GM10248 (cell line): ENCODE results near the gene AGMO.

ENCODE experiments used
- CTCF ChIA-PET: fragments of 300-600 bp; sonication (Branson Sonifier 250); formaldehyde crosslinking; extraction: SDS; loops from one replicate; lab custom pipeline; 2021; ENCODE audit warnings: antibody characterized with exemption; lab: Yijun Ruan, JAX
- POLR2A ChIA-PET: fragments of 350-650 bp; sonication (Branson Sonifier 250); formaldehyde crosslinking; extraction: SDS; loops from one replicate; lab custom pipeline; 2020; ENCODE audit warnings: antibody characterized with exemption; lab: Yijun Ruan, JAX
- DNase-seq: peaks from one replicate; pipeline ENCODE4 v3.0.0; 2012; ENCODE audit errors: extremely low spot score
- TF ChIP-seq, protein P1 (sequence below): IDR thresholded peaks from 2 replicates; pipeline ENCODE4 v1.5.1; 2012; ENCODE audit warnings: mild to moderate bottlenecking, low read depth; ENCODE audit errors: extremely low read depth, missing control alignments, control extremely low read depth

Gene AGMO

GRCh38 chr7:15315678-15316077, 246.1 kb downstream of the AGMO start:
- POLR2A ChIA-PET: no interaction called here
- no peak for DNase-seq
- CTCF ChIA-PET: no interaction called here
- TF ChIP-seq, protein P1, sequence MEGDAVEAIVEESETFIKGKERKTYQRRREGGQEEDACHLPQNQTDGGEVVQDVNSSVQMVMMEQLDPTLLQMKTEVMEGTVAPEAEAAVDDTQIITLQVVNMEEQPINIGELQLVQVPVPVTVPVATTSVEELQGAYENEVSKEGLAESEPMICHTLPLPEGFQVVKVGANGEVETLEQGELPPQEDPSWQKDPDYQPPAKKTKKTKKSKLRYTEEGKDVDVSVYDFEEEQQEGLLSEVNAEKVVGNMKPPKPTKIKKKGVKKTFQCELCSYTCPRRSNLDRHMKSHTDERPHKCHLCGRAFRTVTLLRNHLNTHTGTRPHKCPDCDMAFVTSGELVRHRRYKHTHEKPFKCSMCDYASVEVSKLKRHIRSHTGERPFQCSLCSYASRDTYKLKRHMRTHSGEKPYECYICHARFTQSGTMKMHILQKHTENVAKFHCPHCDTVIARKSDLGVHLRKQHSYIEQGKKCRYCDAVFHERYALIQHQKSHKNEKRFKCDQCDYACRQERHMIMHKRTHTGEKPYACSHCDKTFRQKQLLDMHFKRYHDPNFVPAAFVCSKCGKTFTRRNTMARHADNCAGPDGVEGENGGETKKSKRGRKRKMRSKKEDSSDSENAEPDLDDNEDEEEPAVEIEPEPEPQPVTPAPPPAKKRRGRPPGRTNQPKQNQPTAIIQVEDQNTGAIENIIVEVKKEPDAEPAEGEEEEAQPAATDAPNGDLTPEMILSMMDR: no peak

DNA sequence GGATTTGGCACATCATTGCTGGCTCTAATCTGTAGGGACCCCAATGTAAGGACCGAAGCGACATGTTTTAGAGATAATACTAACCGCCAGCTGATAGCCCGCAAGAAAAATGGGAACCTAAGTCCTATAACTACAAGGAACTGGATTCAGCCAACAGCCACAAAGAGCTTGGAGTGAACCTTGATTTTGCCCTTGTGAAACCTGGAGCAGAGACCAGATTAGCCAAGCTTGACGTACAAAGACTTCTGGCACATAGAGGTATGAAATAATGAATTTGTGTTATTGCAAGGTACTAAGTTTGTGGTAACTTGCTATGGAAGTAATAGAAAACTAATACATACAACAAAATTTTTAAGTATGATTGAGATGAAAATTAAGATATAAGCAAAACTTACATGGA, 246.9 kb downstream of the AGMO start:
- ChIA-PET POLR2A (no interaction called here), CTCF (interaction anchor here (0.9 kb wide), 1 partner anchor 9 kb away, joined by 4 read pairs; no protein-coding TSS in a partner anchor)
- no peak for DNase-seq
- TF ChIP-seq, protein P1: no peak

DNA sequence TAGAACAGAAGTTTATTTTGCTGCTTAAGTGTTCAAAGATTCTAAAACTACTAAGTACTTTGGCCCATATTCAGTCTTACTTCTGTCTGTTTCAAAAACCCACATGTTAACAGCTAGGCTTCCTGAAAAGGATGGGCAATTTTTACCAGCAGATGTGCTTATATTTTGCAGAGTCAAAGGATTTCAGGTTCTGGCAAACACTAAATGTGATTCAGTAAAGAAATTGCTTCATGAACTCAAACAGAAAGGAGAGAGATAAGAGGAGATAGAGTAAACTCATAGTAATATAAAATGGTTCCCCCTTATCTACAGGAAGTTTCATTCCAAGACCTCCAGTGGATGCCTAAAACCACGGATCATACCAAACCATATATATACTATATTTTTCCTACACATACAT, 248.5 kb downstream of the AGMO start:
- POLR2A ChIA-PET: no interaction called here
- CTCF ChIA-PET: interaction anchor here (1.8 kb wide), 1 partner anchor 12 kb away, joined by 5 read pairs; no protein-coding TSS in a partner anchor
- TF ChIP-seq, protein P1: no peak
- DNase-seq: no peak

- POLR2A ChIA-PET: no interaction called here
- DNase-seq: no peak
- TF ChIP-seq, protein P1: no peak
- CTCF ChIA-PET: no interaction called here
Measured at GRCh38 chr7:15309872-15310271, 251.9 kb downstream of the AGMO start.

DNA sequence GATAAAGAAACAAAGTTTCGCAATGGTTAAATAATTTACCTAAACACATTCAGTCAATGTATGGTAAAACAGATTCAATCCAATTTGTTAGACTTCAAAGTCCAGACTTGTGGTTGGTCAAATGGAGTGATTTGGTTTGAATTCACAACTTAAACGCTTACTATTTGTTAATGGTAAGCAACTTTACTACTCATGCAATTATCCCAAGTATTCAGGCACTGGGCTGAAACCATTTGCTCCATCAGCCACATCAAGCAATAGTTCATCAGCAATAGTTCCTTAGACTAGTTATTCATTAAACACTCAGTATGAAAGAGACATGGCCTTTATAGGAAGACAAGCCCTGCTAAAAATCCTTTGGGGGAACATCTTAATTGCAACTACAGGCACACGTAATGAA, 253.0 kb downstream of the AGMO start:
- POLR2A ChIA-PET: no interaction called here
- DNase-seq: no peak
- CTCF ChIA-PET: no interaction called here
- TF ChIP-seq, protein P1: no peak

DNA sequence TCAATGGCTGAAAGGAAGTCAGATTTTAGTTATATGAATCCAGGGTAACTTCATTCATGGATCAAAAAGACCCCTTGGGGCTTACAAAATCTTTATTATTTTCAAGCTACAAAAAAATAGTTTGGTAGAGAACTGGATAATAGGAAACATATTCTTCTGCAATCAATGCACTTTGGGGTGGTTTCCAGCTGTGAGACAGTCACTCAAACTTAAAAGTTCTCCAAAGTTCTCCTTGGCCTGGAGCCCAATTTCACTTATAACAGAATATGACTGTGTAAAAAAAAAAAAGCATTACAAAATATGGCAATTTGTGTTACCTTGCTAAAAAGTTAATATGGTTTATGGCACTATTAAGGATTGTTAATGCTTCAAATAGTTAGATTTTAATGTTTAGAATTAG, 255.5 kb downstream of the AGMO start:
- POLR2A ChIA-PET: no interaction called here
- TF ChIP-seq, protein P1: no peak
- CTCF ChIA-PET: no interaction called here
- no peak for DNase-seq
